Activated naive CD8-positive, alpha-beta T cell treated with anti-CD3 and anti-CD28 coated beads, Interleukin-2, amount 50 U/mL, for 24 hours (primary cell): ENCODE results near the gene RFC2.
A peak's percentile ranks its signal among the peaks of the same experiment; 100 is the strongest.

ENCODE experiments used
- ATAC-seq: fragments of 150-1000 bp; cut with Tn5 transposase; one replicate; pipeline ENCODE4 v1.10.0; 2021
- DNase-seq: peaks from one replicate; pipeline ENCODE4 v3.0.0; 2021
- H3K27ac Mint-ChIP-seq: one replicate; pipeline ENCODE4 v1.8.0; 2021; ENCODE audit warnings: mild to moderate bottlenecking, mixed read lengths
- H3K27me3 Mint-ChIP-seq: one replicate; pipeline ENCODE4 v1.8.0; 2021; ENCODE audit warnings: mixed read lengths
- H3K36me3 Mint-ChIP-seq: one replicate; pipeline ENCODE4 v1.8.0; 2021; ENCODE audit warnings: low read depth, mixed read lengths
- H3K4me1 Mint-ChIP-seq: one replicate; pipeline ENCODE4 v1.8.0; 2021; ENCODE audit warnings: mixed read lengths
- H3K4me3 Mint-ChIP-seq: one replicate; pipeline ENCODE4 v1.8.0; 2021; ENCODE audit warnings: mild to moderate bottlenecking, moderate library complexity, mixed read lengths
- H3K9me3 Mint-ChIP-seq: one replicate; pipeline ENCODE4 v1.8.0; 2021; ENCODE audit warnings: mixed read lengths

Gene RFC2

DNA sequence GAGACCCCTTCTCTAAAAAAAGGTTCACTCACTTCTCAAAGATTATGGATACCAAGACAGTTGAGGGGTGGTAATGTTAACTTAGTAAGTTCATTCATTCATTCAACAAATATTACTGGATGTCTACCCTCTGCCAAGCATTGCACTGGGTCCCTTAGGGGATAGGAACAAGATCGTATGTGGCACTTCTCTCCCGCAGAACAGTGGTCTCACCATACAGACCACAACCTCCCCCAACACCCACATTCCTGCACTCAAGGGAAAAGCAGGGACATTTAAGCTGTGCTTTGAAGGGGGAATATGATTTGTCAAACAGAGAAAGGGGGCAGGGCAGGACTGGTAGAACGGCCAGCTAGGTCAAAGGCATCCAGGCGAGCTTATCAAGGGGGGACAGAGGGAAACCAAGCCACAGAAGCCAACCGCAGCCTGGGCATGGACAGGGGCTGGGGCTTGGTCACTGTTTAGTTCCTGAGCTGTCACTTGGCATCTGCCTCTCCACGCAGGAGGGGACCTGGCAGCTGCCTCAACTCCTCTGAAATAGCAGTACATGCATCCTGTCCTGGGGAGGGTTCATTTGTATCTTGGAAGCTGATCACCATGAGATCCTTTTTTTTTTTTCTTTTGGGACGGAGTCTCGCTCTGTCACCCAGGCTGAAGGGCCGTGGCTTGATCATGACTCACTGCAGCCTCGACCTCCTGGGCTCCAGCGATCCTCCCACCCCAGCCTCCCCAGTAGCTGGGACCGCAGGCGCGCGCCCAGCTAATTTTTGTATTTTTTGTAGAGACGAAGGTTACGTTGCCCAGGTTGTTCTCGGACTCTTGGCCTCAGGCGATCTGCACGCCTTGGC is 34.1 kb upstream of the RFC2 start:
- H3K4me1 Mint-ChIP-seq = peaks cover 30% of the 10 kb centered on the region
- peak overlapping the region; percentile 50 for H3K27ac Mint-ChIP-seq
- ATAC-seq = no peak
- H3K36me3 Mint-ChIP-seq = no peaks in the 10 kb centered on the region
- H3K9me3 Mint-ChIP-seq = no peaks in the 10 kb centered on the region
- peaks cover 28% of the 10 kb centered on the region for H3K27me3 Mint-ChIP-seq
- H3K4me3 Mint-ChIP-seq = peak overlapping the region; percentile 75
- peak; percentile 9 for DNase-seq

DNA sequence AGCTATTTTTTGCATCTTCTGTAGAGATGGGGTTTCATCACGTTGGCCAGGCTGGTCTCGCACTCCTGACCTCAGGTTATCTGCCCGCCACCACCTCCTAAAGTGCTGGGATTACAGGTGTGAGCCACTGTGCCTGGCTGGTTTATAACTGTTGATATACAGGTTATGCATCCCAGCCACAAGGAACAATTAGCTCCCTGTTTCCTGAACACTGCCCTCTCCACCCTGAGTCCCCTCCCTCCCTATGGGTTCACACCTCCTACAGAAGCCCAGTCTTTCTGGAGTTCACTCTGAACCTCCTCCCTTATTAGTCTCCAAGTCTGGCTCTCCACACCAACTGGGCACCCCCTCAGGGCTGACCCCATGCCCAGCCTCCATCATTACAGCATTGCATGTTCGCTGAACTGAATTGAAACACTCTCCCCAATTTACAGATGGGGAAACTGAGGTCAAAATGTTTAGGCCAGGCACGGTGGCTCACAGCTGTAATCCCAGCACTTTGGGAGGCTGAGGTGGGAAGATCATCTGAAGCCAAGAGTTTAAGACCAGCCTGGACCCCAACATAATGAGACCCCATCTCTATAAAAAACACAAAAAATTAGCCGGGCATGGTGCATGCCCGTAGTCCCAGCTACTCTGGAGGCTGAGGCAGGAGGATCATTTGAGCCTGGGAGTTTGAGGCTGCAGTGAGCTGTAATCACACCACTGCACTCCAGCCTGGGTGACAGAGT is 33.3 kb upstream of the RFC2 start:
- Mint-ChIP-seq H3K4me1 (peaks cover 29% of the 10 kb centered on the region), H3K36me3 (no peaks in the 10 kb centered on the region), H3K4me3 (peak overlapping the region; percentile 75), H3K27ac (no peak overlapping the region), H3K27me3 (peaks cover 30% of the 10 kb centered on the region), H3K9me3 (no peaks in the 10 kb centered on the region)
- ATAC-seq (no peak), DNase-seq (no peak)

- ATAC-seq (no peak), DNase-seq (no peak)
- Mint-ChIP-seq H3K27me3 (peaks cover 24% of the 10 kb centered on the region), H3K4me3 (no peak overlapping the region), H3K4me1 (peaks cover 29% of the 10 kb centered on the region), H3K27ac (no peak overlapping the region), H3K36me3 (no peaks in the 10 kb centered on the region), H3K9me3 (no peaks in the 10 kb centered on the region)
Measured at GRCh38 chr7:74286131-74286530, 31.9 kb upstream of the RFC2 start.

DNA sequence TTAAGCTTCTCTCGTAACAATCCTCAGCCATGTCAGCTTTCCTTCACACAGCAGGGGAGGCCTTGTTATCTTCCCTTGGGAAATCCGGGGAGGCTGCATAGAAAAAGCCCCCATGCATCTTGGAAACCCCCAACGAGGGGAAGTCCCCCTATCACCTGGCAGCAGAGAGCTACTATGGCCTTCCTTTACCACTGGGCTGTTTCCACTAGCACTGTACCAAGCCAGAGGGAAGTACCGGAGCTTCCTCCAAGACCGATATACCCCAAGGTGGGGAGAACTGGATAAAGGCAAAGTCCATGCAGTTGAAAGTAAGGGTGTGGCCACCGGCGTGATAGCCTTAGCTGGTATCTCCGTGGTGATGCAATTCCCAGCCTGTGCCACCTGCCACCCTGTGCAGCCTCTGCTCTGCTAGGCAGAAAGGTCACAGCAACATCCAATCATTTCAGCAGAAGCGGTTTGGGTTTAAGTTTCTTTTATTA is 30.6 kb upstream of the RFC2 start:
- Mint-ChIP-seq H3K4me3 (no peak overlapping the region), H3K36me3 (no peaks in the 10 kb centered on the region), H3K27me3 (peaks cover 19% of the 10 kb centered on the region), H3K4me1 (peaks cover 31% of the 10 kb centered on the region), H3K9me3 (no peaks in the 10 kb centered on the region), H3K27ac (peak overlapping the region; percentile 52)
- DNase-seq = peak; percentile 10
- peak; percentile 30 for ATAC-seq

GRCh38 chr7:74283858-74284447 is 29.8 kb upstream of the RFC2 start:
- Mint-ChIP-seq H3K27ac (no peak overlapping the region), H3K9me3 (no peaks in the 10 kb centered on the region), H3K4me1 (peaks cover 35% of the 10 kb centered on the region), H3K36me3 (no peaks in the 10 kb centered on the region), H3K27me3 (peaks cover 18% of the 10 kb centered on the region), H3K4me3 (no peak overlapping the region)
- ATAC-seq (no peak), DNase-seq (no peak)

DNA sequence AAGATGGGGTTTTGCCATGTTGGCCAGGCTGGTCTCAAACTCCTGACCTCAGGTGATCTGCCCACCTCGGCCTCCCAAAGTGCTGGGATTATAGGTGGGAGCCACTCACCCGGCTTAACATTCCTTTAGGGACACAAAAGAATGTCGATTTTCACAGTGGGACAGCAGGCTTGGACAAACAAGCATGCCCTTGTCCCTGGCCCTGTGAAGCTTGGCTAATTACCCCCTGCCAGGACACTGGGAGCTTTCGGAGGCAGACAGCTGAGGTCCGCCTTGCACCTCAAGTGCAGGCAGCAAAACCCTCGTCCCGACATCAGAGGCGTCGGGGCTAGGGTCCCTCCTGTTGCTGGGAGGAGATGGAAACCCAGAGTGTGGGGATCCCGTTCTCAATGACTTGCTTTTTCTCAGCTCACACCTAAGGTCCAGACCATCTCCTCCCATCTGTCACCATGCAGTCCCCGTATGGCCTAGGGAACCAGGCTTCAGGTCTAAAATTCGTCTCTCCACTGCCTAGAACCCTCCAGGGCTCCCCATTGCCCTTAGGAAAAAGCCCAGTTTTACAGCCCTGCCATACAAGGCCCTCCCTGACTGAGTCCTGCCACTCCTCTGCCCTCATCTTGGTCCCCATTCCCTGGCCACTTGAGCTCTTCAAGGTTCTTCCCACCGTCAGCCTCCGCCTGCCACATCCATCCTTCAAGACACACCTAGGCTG is 28.7 kb upstream of the RFC2 start:
- Mint-ChIP-seq H3K27me3 (peaks cover 8% of the 10 kb centered on the region), H3K9me3 (no peaks in the 10 kb centered on the region), H3K4me3 (no peak overlapping the region), H3K36me3 (no peaks in the 10 kb centered on the region), H3K4me1 (peaks cover 25% of the 10 kb centered on the region), H3K27ac (no peak overlapping the region)
- ATAC-seq (no peak), DNase-seq (no peak)

- Mint-ChIP-seq H3K27ac (no peak overlapping the region), H3K36me3 (no peaks in the 10 kb centered on the region), H3K27me3 (peaks cover 3% of the 10 kb centered on the region), H3K9me3 (no peaks in the 10 kb centered on the region), H3K4me1 (peaks cover 18% of the 10 kb centered on the region), H3K4me3 (no peak overlapping the region)
- ATAC-seq = no peak
- no peak for DNase-seq
Measured at GRCh38 chr7:74280985-74281384, 26.8 kb upstream of the RFC2 start.

GRCh38 chr7:74277636-74278035 is 23.4 kb upstream of the RFC2 start:
- Mint-ChIP-seq H3K4me3 (no peak overlapping the region), H3K27me3 (no peaks in the 10 kb centered on the region), H3K27ac (no peak overlapping the region), H3K36me3 (no peaks in the 10 kb centered on the region), H3K4me1 (peaks cover 18% of the 10 kb centered on the region), H3K9me3 (no peaks in the 10 kb centered on the region)
- DNase-seq (no peak), ATAC-seq (no peak)

GRCh38 chr7:74275401-74275881 is 21.2 kb upstream of the RFC2 start:
- no peak overlapping the region for H3K27ac Mint-ChIP-seq
- peak; percentile 22 for DNase-seq
- H3K27me3 Mint-ChIP-seq = peaks cover 4% of the 10 kb centered on the region
- ATAC-seq = no peak
- H3K4me3 Mint-ChIP-seq = no peak overlapping the region
- H3K36me3 Mint-ChIP-seq = no peaks in the 10 kb centered on the region
- H3K4me1 Mint-ChIP-seq = peaks cover 25% of the 10 kb centered on the region
- no peaks in the 10 kb centered on the region for H3K9me3 Mint-ChIP-seq

DNA sequence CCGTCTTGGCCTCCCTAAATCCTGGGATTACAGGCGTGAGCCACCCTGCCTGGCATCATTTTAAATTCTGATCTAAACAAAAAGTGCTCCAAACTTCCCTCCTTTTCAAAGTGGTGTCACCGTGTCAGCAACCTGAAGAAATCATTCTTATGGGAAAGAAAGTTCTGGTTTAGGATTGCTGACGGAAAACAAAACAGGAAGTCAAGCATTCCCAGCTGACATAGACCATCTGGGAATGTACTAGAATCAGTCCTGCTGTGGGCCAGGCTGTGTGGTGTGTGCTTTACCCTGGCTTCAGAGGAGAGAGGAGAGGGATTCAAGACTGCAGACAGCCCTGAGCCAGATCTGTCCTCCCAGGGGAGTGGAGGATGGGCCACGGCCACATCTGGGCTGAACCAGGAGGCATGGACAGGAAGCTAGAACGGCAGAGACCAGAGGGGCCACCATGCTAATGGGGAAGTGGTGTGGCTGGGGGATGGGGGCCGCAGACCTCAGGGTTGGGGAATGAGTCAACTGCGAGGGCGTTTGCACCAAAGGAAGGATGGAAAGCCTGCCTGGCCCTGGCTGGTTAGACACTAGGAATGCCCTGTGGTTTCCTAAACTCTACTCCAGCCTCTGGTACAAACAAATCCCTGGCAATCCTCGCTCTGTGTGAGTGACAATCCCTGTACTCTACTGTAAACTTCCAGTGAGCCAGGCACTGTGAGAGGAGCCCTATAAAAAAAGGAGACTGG is 18.3 kb upstream of the RFC2 start:
- DNase-seq (peak; percentile 58), ATAC-seq (peak; percentile 51)
- no peak overlapping the region for H3K27ac Mint-ChIP-seq
- no peaks in the 10 kb centered on the region for H3K9me3 Mint-ChIP-seq
- no peaks in the 10 kb centered on the region for H3K36me3 Mint-ChIP-seq
- peaks cover 8% of the 10 kb centered on the region for H3K27me3 Mint-ChIP-seq
- peaks cover 16% of the 10 kb centered on the region for H3K4me1 Mint-ChIP-seq
- H3K4me3 Mint-ChIP-seq = no peak overlapping the region

DNA sequence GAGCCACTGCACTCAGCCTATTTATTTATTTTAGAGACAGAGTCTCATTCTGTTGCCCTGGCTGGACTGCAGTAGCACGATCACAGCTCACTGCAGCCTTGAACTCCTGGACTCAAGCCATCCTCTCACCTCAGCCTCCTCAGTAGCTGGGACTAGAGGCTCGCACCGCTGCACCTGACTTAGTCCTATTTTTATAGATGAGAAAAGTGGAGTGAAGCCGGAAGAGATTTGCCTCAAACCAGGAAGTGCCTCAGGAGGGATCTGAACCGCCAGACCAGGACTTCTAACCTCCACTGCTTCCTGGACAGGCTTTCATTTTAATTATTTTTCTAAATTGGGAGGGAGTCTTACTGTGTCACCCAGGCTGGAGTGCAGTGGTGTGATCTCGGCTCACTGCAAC is 17.5 kb upstream of the RFC2 start:
- peaks cover 8% of the 10 kb centered on the region for H3K27me3 Mint-ChIP-seq
- H3K36me3 Mint-ChIP-seq = no peaks in the 10 kb centered on the region
- no peak overlapping the region for H3K27ac Mint-ChIP-seq
- no peak overlapping the region for H3K4me3 Mint-ChIP-seq
- DNase-seq = no peak
- peaks cover 16% of the 10 kb centered on the region for H3K4me1 Mint-ChIP-seq
- no peaks in the 10 kb centered on the region for H3K9me3 Mint-ChIP-seq
- ATAC-seq = no peak

GRCh38 chr7:74269757-74270277 is 15.6 kb upstream of the RFC2 start:
- Mint-ChIP-seq H3K4me1 (peaks cover 16% of the 10 kb centered on the region), H3K4me3 (peak overlapping the region; percentile 70), H3K27me3 (peaks cover 8% of the 10 kb centered on the region), H3K9me3 (no peaks in the 10 kb centered on the region), H3K27ac (no peak overlapping the region), H3K36me3 (no peaks in the 10 kb centered on the region)
- ATAC-seq (peak; percentile 67), DNase-seq (peak; percentile 47)

GRCh38 chr7:74267756-74268565 is 13.8 kb upstream of the RFC2 start:
- Mint-ChIP-seq H3K27me3 (peaks cover 8% of the 10 kb centered on the region), H3K27ac (no peak overlapping the region), H3K36me3 (no peaks in the 10 kb centered on the region), H3K4me1 (peaks cover 14% of the 10 kb centered on the region), H3K4me3 (no peak overlapping the region), H3K9me3 (no peaks in the 10 kb centered on the region)
- ATAC-seq = no peak
- DNase-seq = no peak
